ENCODE data around the gene REPIN1.

REPIN1 gene

DNA sequence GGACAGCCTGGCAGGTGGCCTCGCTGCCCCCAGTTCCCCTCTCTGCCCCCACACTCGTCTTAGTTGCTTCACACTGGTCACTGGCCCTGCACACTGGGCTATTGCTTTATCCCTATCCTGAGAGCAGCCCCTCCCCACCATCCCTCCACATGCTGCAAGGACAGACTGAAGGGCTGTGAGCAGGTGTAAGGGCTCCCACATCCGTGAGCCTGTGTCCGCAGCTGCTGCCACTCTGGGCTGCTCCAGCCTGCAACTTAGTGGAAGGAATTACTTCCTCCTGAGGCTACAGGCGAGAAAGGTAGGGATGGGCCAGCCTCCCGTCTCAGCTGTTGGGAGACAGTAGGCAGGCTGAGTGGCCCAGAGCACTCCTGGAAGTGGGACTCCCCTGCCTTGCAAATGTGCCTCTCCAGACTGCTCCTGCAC lies 31.0 kb upstream of the REPIN1 start:
- no peak for DNase-seq

DNA sequence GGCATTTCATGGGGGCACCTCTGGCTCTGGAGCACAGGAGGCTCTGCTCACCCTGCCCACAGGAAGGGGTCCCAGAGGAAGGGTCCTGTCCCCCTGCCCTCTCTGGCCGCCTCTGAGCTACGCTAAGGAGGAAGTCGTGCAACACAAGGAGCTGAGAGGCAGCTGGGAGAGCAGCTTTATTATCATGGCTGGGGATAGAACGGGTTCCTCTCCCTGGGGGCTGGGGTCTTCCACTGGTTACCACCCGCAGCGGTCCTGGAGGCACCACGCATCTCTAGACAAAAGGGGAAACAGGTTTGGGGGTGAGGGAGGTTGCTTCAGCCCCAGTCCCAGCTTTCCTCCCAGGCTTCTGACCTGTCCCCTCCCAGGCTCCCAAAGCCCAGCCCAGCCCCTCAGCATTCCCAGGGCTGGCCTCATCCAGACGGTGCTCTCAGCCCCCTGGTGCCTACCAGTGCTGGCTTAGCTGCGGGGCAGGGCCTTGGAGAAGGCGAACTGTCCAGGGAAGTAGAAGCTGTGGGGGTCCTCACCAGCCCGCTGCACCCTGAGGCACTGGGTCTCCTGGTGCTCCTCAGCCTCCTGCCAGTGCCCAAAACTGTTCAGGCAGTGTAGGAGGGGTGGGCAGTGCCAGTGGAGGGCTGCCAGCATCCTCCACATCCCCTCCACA lies 30.3 kb upstream of the REPIN1 start:
- DNase-seq = no peak

DNA sequence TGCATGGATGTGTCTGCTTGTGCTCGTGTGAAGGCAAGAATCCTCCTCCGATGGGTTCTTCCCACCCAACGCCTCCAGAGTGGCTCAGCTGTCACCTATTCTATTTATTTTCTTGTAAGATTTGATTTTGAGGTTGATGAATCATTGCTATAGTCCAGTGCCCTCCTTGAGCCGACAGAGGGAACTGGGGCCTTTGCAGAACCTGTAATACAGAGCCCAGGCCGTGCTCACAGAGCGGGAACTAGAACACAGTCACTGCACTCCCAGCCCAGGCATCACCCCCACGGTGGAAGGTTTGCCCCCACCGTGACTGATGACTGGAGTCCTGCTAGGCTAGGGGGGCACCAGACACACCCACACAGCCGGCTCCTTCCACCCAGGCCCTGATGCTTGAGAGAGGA lies 29.2 kb upstream of the REPIN1 start:
- no peak for DNase-seq

DNA sequence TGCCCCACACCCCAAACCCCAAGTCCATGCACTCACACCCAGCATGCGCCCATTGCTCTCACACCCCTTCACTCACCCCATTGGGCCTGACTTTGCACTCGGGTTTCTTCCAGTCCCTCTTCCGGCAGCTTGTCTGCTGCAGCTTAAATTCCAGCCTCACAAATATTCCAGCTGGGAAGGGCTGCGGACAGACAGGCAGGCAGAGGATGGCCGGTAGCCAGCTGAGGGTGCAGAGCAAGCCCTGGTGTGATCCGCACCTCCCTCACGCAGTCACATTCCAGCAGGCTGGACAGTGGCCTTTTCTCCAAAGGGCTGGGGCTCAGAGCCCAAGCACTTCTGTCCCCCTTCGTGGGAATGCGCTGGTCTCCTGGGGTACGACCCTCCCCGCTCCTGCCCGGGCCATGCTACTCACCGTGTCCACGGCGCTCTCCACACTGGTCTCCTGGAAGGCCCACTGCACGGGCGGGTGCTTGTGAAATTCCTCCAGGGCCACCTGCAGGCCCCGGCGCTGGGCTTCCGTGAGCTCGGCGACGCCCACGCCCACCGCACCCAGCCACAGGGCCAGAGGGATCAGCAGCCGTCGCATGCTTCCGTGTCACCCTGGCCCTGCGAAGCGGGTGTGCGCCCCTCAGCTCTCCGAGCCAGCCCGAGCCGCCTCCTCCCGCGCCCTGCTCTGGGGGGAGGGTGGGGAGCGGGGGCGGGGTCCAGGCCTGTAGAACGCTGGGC lies 28.4 kb upstream of the REPIN1 start:
- DNase-seq = no peak

DNA sequence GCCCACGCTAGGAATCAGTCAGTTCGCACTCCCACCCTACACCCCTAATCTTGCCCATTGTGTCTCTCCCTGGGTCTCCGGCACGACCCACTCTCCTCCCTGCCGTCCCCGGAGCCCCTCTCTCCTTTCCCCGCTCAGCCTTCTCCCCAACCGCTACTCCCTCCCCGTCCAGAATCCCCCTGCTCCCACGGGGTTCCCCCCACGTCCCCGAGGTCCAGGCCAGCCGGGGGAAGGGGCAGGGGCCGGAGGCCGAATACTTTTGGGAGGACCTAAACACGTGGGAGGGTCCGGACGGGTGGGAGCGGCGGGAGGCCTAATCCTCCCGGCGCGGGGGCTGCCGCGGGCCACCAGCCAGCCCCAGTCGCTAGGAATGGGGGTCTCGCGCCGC lies 27.8 kb upstream of the REPIN1 start:
- DNase-seq = no peak

DNA sequence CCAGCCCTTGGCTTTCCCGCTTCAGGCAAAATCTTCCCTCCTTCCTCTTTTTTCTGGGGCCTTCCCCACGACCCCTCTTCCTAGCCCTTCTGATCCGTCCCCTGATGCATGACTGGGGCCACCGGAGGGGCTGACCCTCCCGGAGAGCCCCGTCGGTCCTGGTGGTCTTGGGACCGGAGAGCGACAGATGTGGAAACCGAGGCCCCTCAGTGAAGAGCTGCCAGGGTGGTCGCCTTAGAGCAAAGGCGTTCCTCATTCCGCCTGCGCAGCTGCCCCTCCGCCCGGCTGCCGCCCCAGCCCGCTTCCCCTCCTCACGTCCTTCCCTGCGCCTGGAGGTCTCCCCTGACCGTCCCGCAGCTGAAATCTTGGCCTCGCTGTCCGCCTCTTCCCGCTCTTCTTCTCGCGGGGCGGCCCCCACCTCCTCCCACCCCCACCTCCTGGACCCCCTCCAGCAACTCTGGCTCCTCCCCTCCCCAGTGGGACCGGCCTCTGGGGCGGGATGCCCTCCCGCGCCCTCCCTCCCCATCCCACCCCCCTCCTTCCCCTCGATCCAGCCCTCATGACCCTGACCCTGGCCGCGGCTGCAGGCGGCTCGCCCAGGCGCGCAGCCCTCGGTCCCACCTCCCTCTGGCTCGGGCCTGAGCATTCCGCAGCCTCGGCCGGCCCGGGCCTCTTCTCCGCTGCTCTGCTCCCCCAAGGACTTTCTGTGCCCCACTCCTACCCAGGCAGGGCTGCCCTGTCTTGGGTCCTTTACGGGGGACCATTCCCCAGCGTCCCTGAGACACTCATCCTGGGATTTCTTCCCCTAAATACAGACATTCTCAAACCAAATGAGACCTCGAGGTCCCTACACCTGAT lies 27.1 kb upstream of the REPIN1 start, which contains the start of gene RARRES2:
TSS of gene RARRES2 (minus strand) at position 367 of the 858 bp plus-strand sequence. CDS start 1,020 bp downstream, outside the sequence.
- DNase-seq = no peak

DNA sequence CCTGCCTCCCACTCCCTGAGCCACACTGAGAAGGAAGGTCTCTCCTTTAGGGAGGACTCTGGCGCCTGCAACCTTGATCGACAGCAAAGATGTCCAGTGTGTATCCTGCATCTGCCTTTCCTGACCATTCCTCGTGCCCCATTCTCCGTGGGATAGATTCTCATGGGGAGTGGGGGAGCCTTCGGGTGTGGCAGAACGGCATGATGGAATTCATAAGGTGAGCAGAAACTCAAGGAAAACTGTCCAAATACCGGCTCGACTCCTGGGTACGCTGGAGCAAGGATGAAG lies 26.6 kb upstream of the REPIN1 start:
- DNase-seq = no peak

DNA sequence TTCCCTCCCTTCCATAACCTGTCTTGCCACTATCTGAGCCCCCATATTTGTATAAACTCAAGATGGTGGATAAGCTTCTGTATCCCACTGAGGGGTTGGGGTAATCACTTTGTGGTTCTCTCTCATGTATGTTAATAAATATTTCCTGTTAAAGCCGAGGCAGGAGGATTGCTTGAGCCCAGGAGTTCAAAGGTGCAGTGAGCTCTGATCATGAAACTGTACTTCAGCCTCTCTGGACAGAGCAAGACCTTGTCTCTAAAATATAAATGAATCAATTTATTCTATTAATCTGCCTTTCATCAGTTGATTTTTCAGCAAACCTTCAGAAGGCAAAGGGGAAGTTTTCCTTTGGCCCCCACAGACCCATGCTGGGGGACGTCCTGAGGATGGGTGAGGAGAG lies 25.4 kb upstream of the REPIN1 start:
- no peak for DNase-seq

DNA sequence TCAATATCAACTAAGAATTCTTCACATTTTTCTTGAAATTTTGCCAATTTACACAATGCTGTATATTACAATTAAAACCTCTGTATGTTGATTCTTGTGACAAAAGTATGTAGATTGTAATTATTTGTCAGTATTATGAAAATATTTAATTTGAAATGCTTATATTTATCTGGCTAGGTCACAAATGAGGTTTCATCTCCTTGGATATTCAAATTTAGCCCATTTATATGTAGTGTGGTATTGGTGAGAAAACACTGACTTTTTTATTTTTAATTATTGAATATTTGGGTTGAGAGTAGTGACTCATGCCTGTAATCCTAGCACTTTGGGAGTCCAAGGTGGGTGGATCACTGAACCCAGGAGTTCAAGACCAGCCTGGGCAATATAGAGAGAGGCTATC lies 24.3 kb upstream of the REPIN1 start:
- DNase-seq = no peak

DNA sequence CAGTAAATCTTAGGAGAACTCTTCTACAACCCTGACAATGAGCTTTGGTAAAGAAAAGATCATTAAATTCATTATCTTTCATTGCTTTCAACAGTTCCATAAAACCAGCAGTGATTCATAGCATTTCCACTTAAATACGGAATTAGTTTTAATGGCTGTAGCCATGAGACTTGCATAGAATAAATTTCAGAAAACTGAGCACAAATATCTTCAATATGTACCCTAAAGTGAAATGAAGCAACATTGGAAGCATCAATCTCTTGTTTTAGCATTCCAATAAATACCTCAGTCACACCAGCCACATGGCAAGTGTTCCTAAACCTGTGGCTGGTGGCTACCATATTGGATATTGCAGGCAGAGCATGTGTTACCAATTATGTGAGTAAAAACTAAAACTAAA lies 23.6 kb upstream of the REPIN1 start:
- DNase-seq = no peak

DNA sequence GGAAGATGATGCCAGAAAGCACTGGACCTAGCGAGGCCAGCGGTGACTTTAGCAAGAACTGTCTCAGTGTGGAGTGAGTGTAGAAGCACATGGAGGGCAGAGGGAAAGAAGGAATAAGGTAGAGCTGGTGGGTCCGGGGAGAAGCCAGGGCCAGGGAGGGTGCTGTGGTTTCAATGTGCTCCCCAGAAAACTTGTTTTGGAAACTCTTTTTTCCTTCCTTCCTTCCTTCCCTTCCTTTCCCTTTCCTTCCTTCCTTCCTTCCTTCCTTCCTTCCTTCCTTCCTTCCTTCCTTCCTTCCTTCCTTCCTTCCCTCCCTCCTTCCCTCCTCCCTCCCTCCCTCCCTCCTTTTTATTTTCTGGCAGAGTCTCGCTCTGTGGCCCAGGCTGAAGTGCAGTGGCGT lies 21.7 kb upstream of the REPIN1 start:
- DNase-seq = no peak

DNA sequence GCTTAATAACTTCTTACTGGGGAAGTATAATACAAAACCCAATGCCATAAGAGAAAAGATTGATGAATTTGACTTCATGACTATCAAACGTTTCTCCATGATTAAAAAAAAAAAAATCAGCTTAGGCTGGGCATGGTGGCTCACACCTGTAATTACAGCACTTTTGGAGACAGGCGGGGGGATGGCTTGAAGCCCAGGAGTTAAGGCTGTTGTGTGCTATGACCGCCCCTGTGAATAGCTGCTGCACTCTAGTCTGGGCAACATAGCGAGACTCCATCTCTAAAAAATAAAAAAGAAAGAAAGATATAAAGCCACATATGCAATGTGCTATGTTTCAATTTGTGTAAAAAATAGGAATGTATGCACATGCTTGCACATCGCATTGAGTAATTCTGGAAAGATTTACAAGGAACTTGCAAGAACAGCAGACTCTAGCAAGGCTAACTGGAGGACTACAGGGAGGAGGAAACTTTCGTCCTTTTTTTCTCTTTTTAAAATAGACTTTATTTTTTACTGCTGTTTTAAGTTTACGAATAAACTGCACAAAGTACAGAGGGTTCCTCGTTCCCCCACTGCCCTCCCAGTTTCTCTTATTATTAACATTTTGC lies 16.9 kb upstream of the REPIN1 start:
- DNase-seq = no peak

DNA sequence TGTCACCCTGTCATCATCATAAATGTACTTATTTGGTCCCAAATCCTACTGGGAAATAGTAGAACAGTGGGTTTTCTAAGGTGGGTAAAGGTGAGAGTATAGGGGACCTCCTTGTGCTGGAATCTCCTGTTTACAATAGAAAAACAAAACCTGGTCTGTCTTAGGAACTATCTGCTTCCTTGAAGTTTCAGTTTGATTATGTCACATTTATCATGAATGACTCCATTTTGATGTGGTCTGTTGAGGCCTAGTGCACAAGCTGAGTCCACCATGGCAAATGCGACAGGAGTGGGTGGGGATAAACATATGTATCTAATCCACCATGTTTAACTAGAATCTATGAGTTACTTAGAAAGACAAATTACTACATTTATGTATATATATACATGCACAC lies 13.0 kb upstream of the REPIN1 start:
- DNase-seq = no peak

DNA sequence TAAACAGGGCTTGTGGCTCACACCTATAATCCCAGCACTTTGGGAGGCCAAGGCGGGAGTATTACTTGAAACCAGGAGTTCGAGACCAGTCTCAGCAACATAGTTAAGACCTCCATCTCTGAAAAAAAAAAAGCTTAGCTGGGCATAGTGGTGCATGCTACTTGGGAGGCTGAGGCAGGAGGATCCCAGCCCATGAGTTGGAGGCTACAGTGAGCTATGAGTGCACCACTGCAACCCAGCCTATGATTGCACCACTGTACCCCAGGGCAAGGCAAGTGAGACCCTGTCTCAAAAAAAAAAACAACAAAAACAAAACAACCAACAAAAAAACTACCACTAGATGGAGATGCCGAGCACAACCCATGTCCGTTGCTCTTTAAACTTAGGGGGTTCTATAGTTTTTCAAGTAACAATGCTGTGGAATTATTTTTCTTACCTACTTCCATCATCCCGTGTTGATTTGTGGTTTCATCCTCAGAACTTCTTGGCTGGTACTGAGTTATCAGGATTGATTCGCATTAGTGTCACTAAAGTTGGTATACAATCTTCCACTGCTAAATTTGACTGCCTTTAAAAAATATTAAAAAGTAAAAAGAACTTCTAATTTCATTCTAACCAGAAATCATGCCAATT lies 12.2 kb upstream of the REPIN1 start:
- no peak for DNase-seq

DNA sequence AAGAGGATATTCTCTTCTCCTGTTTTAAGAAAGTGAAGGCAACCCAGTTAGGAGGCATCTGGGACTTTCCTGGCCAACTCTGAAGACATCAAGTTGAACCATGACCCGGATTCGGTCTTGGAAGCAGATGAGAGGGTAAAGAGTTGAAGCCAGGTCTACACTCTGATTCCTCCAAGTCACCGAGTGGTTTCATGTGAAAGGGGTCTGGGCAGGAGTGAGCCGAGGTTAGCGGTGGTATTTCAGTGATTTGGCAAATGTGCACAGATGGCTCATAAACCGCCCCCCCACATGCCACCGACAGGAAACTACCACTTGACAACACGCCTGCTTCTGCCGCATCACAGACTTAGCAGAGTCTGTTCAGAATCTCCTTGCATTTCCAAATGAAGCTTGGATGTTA lies 11.4 kb upstream of the REPIN1 start:
- DNase-seq = peak; percentile 50

DNA sequence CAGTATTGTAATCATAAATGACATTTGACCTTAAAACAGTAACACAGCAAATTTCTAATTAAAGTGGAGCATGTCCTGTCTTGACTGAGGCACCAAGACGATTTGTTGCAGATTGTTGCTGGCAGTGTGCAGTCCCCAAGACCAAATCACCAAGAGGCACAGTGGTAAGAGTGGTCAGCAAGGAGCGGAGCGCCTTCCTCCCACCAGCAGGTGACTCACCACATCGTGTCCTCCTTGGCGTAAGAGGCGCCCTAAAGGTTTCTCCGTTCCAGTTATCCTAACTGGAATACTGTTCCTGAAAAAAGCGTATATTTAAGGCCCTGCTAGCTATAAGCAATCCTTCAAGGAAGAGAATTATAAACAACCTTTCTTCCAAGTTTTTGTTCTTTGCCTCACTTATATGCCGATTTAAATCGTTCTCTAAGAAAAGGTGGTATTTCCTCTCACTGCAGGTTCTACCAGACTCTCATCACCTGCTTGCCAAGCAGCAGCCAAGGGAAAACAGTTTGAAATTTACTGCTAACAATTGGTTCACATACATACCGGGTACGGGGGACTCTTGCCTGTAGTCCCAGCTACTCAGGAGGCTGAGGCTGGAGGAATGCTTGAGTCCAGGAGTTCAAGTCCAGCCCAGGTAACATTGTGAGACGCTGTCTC lies 10.7 kb upstream of the REPIN1 start:
- no peak for DNase-seq

DNA sequence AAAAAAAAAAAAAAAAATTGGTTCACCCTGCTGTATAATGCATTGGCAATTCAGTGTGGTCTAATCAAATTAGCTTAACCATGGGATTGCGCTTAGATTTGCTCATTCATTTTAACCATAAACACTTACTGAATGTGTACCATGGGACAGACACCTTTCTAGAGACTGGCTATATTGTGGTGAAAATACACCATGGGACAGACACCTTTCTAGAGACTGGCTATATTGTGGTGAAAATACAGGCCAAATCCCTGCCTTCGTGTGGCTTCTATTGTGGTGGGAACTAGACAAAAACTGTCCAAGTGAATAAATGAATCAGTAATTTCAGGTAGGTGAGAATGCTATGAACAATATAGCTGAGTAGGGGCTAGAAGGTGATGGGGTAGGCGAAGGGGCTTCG lies 10.2 kb upstream of the REPIN1 start:
- DNase-seq = no peak

DNA sequence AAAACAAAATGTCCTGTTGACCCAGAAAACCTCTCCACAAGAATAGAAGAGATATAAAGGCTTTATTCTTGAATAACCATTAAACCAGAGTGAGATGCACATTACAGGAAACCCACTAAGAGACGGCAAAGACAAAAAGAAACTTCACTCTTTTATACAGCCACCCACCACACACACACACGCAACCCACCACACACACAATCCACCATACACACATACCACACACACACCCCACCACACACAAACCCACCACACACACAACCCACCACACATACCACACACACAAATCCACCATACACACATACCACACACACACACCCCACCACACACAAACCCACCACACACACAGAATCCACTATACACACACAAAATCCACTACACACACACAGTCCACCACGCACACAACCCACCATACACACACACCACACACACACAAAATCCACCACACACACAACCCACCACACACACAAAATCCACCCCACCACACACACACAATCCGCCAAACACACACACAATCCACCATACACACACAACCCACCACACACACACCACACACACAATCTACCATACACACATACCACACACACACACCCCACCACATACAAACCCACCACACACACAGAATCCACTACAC lies 9.5 kb upstream of the REPIN1 start:
- DNase-seq = no peak

DNA sequence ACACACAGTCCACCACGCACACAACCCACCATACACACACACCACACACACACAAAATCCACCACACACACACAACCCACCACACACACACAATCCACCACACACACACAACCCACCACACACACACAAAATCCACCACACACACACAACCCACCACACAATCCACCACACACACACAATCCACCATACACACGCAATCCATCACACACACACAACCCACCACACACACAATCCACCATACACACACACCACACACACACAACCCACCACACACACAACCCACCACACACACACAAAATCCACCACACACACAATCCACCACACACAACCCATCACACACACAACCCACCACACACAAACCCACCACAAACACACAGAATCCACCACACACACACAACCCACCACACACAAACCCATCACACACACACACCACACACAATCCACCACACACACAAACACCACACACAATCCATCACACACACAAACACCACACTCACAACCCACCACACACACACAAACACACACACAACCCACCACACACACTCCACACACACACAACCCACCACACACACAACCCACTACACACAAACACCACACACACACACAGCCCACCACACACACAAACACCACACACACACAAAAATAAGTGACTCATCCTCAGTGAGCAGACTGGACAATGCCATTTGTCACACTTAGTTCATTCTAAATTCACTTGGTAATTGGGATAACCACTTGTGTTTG lies 8.8 kb upstream of the REPIN1 start:
- DNase-seq = no peak

DNA sequence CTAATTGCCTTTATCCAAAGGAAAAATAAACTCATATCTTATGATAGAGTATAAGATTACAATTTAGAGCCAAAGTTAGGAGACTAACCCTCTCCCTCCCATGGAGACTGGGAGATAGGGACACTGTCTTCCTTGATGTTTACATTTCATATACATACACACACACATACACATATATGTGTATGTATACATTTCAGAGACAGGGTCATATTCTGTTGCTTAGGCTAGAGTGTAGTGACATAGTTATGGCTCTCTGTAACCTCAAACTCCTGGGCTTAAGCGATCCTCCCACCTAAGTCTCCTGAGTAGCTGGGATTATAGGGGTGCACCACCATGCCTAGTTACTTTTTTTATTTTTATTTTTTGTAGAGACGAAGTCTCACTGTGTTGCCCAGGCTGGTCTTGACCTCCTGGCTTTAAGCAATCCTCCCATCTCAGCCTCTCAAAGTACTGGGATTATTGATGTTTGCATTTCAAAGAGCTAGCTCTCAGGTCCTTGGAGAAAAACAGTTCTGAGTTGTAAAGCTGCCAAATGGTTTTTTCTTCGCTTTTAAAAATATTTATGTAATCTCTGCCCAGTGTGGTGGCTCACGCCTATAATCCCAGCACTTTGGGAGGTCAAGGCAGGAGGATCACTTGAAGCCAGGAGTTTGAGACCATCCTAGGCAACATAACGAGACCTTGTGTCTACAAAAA lies 8.1 kb upstream of the REPIN1 start:
- DNase-seq = no peak

DNA sequence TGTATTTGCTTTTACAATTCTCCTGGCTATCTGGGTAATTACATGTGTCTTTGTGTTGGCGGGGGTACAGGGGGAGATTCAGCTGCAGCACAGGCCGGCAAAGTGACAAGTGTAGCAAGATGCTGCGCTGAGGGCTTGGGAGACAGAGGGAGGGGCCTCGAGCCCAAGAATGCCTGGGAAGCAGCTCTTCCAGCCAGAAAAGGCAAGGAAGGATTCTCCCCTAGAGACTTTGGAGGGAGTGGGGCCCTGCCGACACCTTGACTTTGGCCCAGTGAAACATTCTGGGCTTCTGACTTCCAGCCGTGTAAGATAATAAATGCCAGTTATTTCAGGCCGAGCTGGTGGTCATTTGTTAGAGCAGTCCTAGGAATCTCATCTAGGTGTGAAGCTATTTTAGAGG lies 7.2 kb upstream of the REPIN1 start:
- no peak for DNase-seq

All from T-helper 9 cell (primary cell).